ENCODE measurements around the gene PLEKHG7. TPM values are rescaled to one million over a fixed set of nuclear protein-coding genes. Genes with fewer than 3 reads are reported as not detected.

Gene PLEKHG7
- total RNA-seq, 2 donors from 2014 or later: not detected

DNA sequence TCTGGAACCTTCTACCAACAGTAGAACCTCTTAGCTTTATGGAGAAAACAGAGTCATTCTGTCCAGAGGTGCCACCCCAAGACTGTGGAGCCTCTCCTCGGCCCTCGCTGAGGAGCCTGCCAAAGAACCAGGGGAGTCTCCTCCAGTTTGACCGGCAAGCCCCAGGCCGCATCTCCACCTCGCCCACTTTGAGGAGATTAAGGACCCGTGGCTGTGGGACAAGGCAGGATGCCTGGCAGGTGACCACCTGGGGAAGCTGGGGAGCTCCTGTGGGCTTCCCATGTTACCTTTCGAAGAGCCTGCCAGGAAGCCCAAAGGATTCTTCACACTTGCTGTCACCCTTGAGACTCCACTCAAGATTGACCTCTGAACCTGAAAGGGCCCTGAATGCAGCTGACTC, 3.8 kb downstream of the PLEKHG7 start:
- H3K4me3 ChIP-seq: no peak overlapping the region
- TF ChIP-seq, protein P1, sequence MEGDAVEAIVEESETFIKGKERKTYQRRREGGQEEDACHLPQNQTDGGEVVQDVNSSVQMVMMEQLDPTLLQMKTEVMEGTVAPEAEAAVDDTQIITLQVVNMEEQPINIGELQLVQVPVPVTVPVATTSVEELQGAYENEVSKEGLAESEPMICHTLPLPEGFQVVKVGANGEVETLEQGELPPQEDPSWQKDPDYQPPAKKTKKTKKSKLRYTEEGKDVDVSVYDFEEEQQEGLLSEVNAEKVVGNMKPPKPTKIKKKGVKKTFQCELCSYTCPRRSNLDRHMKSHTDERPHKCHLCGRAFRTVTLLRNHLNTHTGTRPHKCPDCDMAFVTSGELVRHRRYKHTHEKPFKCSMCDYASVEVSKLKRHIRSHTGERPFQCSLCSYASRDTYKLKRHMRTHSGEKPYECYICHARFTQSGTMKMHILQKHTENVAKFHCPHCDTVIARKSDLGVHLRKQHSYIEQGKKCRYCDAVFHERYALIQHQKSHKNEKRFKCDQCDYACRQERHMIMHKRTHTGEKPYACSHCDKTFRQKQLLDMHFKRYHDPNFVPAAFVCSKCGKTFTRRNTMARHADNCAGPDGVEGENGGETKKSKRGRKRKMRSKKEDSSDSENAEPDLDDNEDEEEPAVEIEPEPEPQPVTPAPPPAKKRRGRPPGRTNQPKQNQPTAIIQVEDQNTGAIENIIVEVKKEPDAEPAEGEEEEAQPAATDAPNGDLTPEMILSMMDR (IDR thresholded peaks at IDR 0.05): no peak
- no peak for ATAC-seq (ENCODE audit: insufficient number of reproducible peaks, low FRiP score, low read depth)
- H3K9me3 ChIP-seq: no peaks in the 10 kb centered on the region
- no peak overlapping the region for H3K27ac ChIP-seq
- no peak for DNase-seq (ENCODE audit: low spot score)
- no peaks in the 10 kb centered on the region for H3K27me3 ChIP-seq (replicated peaks; ENCODE audit: insufficient read depth)
- no peaks in the 10 kb centered on the region for H3K36me3 ChIP-seq
- no peaks in the 10 kb centered on the region for H3K4me1 ChIP-seq (ENCODE audit: control insufficient read depth in 1 of 2, low read depth in 2 of 2)

DNA sequence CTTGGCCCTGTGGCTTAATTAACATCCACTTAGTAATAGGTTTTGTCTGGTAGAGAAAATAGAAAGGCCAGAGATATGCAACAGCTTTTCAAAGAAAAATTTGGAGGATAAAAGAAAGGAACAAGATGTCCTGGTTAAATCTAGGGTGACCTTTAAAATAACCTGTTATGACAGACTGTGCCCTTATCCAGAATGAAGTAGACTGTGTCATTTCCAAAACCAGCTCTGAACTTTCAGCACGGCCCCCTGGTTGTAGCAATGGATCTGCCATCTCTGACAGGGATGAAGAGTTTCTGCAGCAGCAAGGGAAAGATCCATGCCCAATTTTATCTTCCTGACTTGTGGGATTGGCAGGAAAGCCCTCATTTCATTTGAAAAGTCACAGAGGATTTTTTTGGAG, 5.1 kb downstream of the PLEKHG7 start:
- H3K36me3 ChIP-seq: no peaks in the 10 kb centered on the region
- TF ChIP-seq, protein P1 (IDR thresholded peaks at IDR 0.05): no peak
- no peak overlapping the region for H3K4me3 ChIP-seq
- no peak overlapping the region for H3K27ac ChIP-seq
- no peaks in the 10 kb centered on the region for H3K27me3 ChIP-seq (replicated peaks; ENCODE audit: insufficient read depth)
- DNase-seq (ENCODE audit: low spot score): no peak
- ATAC-seq (ENCODE audit: insufficient number of reproducible peaks, low FRiP score, low read depth): no peak
- H3K9me3 ChIP-seq: no peaks in the 10 kb centered on the region
- H3K4me1 ChIP-seq (ENCODE audit: control insufficient read depth in 1 of 2, low read depth in 2 of 2): no peaks in the 10 kb centered on the region

DNA sequence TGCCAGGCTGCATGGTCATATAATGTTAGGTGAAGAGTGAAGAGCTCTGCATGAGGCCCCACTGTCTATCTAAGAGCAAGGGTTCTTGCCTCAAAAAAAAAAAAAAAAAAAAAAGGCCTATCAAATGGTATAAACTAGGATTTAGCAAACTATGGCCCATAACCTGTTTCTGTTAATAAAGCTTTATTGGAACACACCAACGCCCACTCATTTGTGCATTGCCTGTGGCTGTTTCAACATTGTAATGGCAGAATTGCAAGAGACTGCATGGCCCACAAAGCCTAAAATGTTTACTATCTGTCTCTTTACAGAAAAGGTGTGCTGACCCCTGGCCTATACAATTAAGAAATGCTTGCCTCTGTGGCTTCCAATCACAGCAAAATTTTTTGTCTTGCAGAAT, 12.8 kb downstream of the PLEKHG7 start:
- no peak overlapping the region for H3K27ac ChIP-seq
- H3K4me3 ChIP-seq: no peak overlapping the region
- TF ChIP-seq, protein P1 (IDR thresholded peaks at IDR 0.05): no peak
- H3K4me1 ChIP-seq (ENCODE audit: control insufficient read depth in 1 of 2, low read depth in 2 of 2): no peaks in the 10 kb centered on the region
- H3K9me3 ChIP-seq: no peaks in the 10 kb centered on the region
- no peak for ATAC-seq (ENCODE audit: insufficient number of reproducible peaks, low FRiP score, low read depth)
- DNase-seq (ENCODE audit: low spot score): no peak
- H3K36me3 ChIP-seq: no peaks in the 10 kb centered on the region
- H3K27me3 ChIP-seq (replicated peaks; ENCODE audit: insufficient read depth): no peaks in the 10 kb centered on the region

GRCh38 chr12:92717202-92717601, 14.4 kb downstream of the PLEKHG7 start:
- ATAC-seq (ENCODE audit: insufficient number of reproducible peaks, low FRiP score, low read depth) (no peak), DNase-seq (ENCODE audit: low spot score) (no peak)
- H3K9me3 ChIP-seq: no peaks in the 10 kb centered on the region
- H3K27ac ChIP-seq: no peak overlapping the region
- TF ChIP-seq, protein P1 (IDR thresholded peaks at IDR 0.05): no peak
- H3K36me3 ChIP-seq: no peaks in the 10 kb centered on the region
- no peaks in the 10 kb centered on the region for H3K27me3 ChIP-seq (replicated peaks; ENCODE audit: insufficient read depth)
- H3K4me3 ChIP-seq: no peak overlapping the region
- no peaks in the 10 kb centered on the region for H3K4me1 ChIP-seq (ENCODE audit: control insufficient read depth in 1 of 2, low read depth in 2 of 2)

GRCh38 chr12:92718483-92718990, 15.7 kb downstream of the PLEKHG7 start:
- ATAC-seq (ENCODE audit: insufficient number of reproducible peaks, low FRiP score, low read depth): no peak
- Histone ChIP-seq H3K27ac (no peak overlapping the region), H3K4me1 (ENCODE audit: control insufficient read depth in 1 of 2, low read depth in 2 of 2) (no peaks in the 10 kb centered on the region), H3K36me3 (no peaks in the 10 kb centered on the region), H3K9me3 (no peaks in the 10 kb centered on the region), H3K4me3 (no peak overlapping the region), H3K27me3 (replicated peaks; ENCODE audit: insufficient read depth) (no peaks in the 10 kb centered on the region)
- TF ChIP-seq, protein P1 (IDR thresholded peaks at IDR 0.05): no peak
- no peak for DNase-seq (ENCODE audit: low spot score)

Measured in thoracic aorta (tissue), 2 donors.